Testis (tissue), 2 donors: ENCODE results near the gene FLT4.

Experiments used
- POLR2A ChIP-seq: fragments of 450-650 bp; IDR thresholded peaks from one replicate; pipeline ENCODE4 v1.6.1; 2017; ENCODE audit warnings: antibody characterized with exemption, mild to moderate bottlenecking, moderate library complexity
- TF ChIP-seq, protein P1 (sequence below), 3 experiments: fragments of 450-650 bp in 2 of 3; fragments of 200-600 bp in 1 of 3; sonication (generic) in 1 of 3; IDR thresholded peaks; one replicate each; pipeline ENCODE4 v1.5.1; 2016 to 2019; ENCODE audit warnings: antibody characterized with exemption in 3 of 3, mild to moderate bottlenecking in 2 of 3, moderate library complexity in 1 of 3

- TF ChIP-seq, protein P1, sequence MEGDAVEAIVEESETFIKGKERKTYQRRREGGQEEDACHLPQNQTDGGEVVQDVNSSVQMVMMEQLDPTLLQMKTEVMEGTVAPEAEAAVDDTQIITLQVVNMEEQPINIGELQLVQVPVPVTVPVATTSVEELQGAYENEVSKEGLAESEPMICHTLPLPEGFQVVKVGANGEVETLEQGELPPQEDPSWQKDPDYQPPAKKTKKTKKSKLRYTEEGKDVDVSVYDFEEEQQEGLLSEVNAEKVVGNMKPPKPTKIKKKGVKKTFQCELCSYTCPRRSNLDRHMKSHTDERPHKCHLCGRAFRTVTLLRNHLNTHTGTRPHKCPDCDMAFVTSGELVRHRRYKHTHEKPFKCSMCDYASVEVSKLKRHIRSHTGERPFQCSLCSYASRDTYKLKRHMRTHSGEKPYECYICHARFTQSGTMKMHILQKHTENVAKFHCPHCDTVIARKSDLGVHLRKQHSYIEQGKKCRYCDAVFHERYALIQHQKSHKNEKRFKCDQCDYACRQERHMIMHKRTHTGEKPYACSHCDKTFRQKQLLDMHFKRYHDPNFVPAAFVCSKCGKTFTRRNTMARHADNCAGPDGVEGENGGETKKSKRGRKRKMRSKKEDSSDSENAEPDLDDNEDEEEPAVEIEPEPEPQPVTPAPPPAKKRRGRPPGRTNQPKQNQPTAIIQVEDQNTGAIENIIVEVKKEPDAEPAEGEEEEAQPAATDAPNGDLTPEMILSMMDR (IDR thresholded peaks at IDR 0.05): no peak
- TF ChIP-seq POLR2A: no peak
Observed at GRCh38 chr5:180595046-180595379, 54.4 kb downstream of the FLT4 start.
